NCI-H345 treated with DMSO at 0.1 percent for 48 hours (cell line): Measurements from ENCODE around the gene PRR20C.
"Not testable (repeated sequence)": the region's sequence is repeated elsewhere in the genome, so short reads cannot be mapped to it uniquely, and the experiment has no call there.

Source experiments
- DNase-seq: peaks from one replicate; lab custom pipeline; 2025; ENCODE audit not compliant: unreplicated experiment; lab: John Stamatoyannopoulos, UW

Gene PRR20C

DNA sequence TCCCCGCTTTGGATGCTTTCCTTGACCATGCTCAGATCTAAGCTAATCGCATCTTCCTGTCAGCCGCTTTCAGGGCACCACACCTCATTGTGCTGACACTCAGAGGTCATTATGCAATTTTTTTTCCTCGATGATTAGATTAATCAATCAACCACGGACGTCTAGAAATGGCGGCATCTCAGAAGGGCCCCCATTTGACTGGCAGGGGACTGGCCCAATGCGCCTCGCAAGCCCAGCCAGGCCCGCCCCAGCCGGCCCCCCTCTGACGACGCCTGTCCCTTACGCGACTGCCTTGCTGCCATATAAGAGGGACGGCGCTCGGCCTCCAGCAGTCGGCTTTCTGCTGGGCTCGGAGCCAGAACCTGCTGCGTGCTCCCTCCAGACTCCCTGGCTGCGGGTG is at the start of gene PRR20C:
TSS of gene PRR20C (plus strand) at position 301 of the 400 bp plus-strand sequence. CDS start 387 bp downstream, outside the sequence.
- not testable (repeated sequence) for DNase-seq

DNA sequence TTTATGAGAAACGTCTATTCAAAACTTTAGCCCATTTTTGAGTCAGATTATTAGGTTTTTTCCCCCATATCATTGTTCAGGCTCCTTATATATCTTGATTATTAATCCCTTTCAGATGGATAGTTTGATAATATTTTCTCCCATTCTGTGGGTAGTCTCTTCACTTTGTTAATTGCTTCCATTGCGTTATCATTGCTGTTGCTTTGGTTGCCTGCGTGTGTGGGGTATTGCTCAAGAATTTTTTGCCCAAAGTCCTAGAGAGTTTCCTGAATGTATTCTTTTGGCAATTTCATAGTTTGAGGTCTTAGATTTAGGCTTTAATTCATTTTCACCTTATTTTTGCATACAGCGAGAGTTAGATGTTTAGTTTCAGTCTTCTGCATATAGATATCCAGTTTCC is 38.9 kb upstream of the PRR20C start:
- no peak for DNase-seq

DNA sequence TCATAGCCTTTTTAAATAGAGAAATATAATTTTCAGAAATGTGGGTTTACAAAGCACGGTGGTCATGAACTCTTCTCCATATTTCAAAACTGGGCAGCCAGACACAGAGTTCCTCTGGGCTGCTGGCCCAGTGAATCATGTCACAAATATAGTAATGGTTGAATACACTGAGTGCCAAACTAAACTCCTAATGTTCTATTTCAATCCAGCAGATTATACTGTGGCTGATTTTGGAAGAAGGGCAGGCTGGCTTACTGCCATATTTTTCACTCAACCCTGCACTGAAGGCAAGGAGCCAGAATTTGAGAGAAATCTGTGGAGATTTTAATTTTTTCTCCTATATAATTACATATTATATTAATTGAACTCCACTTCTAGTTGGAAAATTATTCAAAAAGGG is 30.2 kb upstream of the PRR20C start:
- no peak for DNase-seq

- DNase-seq = no peak
Observed at GRCh38 chr13:57128909-57129308, 25.0 kb upstream of the PRR20C start.

DNA sequence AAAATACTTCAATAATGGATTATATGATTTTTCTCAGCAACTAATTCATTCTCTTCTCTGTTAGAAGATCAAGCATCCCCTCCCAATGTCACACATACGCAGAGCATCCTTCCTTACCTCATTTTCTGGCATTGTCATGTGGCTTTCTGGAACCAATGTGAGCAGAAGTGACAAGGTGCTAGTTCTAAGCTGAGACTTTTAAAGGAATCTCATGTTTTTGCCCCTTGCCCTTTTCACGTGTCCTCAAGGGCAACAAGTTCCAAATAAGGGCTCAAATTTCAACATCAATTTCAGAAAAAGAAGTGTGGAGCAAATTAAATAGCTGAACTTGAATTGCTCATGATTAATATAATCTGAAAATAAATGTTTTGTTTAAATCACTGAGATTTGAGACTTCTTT is 17.8 kb upstream of the PRR20C start:
- DNase-seq = no peak

GRCh38 chr13:57137585-57137984 is 16.3 kb upstream of the PRR20C start:
- DNase-seq = no peak

- DNase-seq = no peak
Observed at GRCh38 chr13:57138988-57139387, 14.9 kb upstream of the PRR20C start.

- DNase-seq = not testable (repeated sequence)
Observed at GRCh38 chr13:57139781-57140180, 14.1 kb upstream of the PRR20C start.

GRCh38 chr13:57140235-57140968 is 13.5 kb upstream of the PRR20C start, which contains the start of gene PRR20A:
Gene PRR20A (plus strand): TSS chr13:57140918. CDS start chr13:57141305, 387 bp downstream.
- DNase-seq = not testable (repeated sequence)

- DNase-seq = not testable (repeated sequence)
Observed at GRCh38 chr13:57147188-57147587, 6.7 kb upstream of the PRR20C start, which contains the start of gene PRR20B. Gene PRR20B (plus strand): TSS chr13:57147488. CDS start chr13:57147875, 387 bp downstream.

DNA sequence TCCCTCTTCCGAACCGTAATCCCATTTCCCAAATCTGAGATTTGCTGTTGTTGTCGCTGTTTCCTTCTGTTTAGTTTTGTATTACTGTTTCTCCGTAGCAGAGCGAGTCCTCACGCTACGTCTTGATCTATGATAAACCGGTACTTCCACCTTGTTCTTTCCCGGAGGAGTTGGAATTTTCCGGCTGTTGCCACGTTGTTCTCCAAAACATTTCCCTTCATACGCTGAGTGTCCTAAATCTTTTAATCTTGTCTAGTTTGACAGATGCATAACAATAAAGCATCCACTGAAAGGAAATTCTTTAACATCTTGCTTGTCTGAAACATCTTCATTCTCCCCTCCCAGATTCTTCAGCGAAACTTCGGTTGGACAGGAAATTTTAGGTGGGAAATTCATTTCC is 5.8 kb upstream of the PRR20C start:
- DNase-seq = not testable (repeated sequence)

GRCh38 chr13:57160332-57160731 is 6.5 kb downstream of the PRR20C start, which contains the start of gene PRR20D:
Gene PRR20D (plus strand): TSS chr13:57160632. CDS start chr13:57161019, 387 bp downstream.
- not testable (repeated sequence) for DNase-seq

DNA sequence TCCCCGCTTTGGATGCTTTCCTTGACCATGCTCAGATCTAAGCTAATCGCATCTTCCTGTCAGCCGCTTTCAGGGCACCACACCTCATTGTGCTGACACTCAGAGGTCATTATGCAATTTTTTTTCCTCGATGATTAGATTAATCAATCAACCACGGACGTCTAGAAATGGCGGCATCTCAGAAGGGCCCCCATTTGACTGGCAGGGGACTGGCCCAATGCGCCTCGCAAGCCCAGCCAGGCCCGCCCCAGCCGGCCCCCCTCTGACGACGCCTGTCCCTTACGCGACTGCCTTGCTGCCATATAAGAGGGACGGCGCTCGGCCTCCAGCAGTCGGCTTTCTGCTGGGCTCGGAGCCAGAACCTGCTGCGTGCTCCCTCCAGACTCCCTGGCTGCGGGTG is 13.0 kb downstream of the PRR20C start, which contains the start of gene PRR20E:
TSS of gene PRR20E (plus strand) at position 301 of the 400 bp plus-strand sequence. CDS start 387 bp downstream, outside the sequence.
- DNase-seq = not testable (repeated sequence)

GRCh38 chr13:57191667-57192066 is 37.8 kb downstream of the PRR20C start:
- no peak for DNase-seq
